IPS-15b (cell line): ENCODE data around the gene NPAS3.

Experiments
- H3K27me3 ChIP-seq: one replicate; pipeline ENCODE4 v1.6.1; 2013; ENCODE audit warnings: low read length; ENCODE audit not compliant: control insufficient read depth, insufficient read depth
- H3K36me3 ChIP-seq: one replicate; pipeline ENCODE4 v1.6.1; 2013; ENCODE audit warnings: low read length; ENCODE audit not compliant: control insufficient read depth, insufficient read depth
- H3K4me1 ChIP-seq: one replicate; pipeline ENCODE4 v1.6.1; 2013; ENCODE audit warnings: mild to moderate bottlenecking, low read length; ENCODE audit not compliant: control insufficient read depth, insufficient read depth
- H3K4me3 ChIP-seq: one replicate; pipeline ENCODE4 v1.5.1; 2013; ENCODE audit warnings: low read depth, low read length
- H3K9ac ChIP-seq: one replicate; pipeline ENCODE4 v1.6.1; 2013; ENCODE audit warnings: low read depth, mild to moderate bottlenecking, low read length
- H3K9me3 ChIP-seq: one replicate; pipeline ENCODE4 v1.6.1; 2013; ENCODE audit warnings: mild to moderate bottlenecking, low read length; ENCODE audit not compliant: control insufficient read depth, insufficient read depth

Gene NPAS3

DNA sequence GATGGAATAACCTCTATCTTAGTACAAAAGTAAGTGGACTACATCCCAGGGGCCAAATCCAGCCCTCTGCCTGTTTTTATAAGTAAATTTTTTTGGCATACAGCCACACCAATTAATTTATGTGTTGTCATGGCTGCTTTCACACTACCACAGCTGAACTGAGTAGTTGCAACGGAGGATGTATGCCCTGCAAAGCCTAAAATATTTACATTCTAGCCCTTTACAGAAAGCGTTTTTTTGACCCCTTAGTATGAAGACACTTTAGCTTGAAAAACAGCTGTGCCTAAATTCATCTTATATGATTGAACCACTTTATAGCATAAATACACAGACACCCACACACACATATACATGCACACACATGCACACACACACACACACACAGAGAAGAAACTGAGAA lies 510.6 kb downstream of the NPAS3 start:
- Histone ChIP-seq H3K9me3 (no peaks in the 10 kb centered on the region), H3K9ac (no peak overlapping the region)

DNA sequence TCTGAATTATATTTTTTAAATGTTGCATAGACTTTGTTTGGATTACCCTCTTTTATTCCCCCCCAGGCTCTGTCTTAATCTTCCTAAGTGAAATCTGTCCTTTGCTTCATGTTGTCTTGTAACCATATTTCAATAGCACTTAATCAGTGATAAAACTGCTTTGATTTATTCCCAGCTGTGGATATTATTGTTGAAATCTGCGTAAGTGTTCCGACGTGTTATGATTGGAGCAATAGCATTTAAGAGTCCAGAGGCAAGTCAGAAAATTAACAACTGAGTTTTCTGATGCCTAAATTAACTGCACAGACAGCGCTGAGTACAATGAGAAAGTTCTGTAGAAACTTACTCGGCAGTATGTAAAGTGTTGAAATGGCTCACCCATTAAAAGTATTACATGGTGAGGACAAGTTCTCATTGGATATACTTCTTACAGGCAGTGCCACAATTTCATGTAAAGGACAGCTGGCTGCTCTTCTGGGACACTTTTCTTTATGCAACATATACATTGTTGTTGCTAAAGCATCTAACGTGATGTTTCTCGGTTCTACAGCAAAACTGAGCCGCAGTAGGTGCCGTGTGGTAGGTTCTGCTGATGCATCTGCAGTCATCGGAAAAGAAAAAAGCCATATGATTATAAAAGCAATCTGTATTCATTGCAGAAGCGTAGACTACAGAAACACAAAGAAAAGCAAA lies 511.2 kb downstream of the NPAS3 start:
- Histone ChIP-seq H3K4me3 (no peak overlapping the region), H3K4me1 (no peaks in the 10 kb centered on the region), H3K36me3 (no peaks in the 10 kb centered on the region), H3K9ac (no peak overlapping the region), H3K27me3 (no peaks in the 10 kb centered on the region), H3K9me3 (no peaks in the 10 kb centered on the region)

More for the DNA sequence above, 510.6 kb downstream of the NPAS3 start:
- Histone ChIP-seq H3K4me1 (no peaks in the 10 kb centered on the region), H3K4me3 (no peak overlapping the region), H3K36me3 (no peaks in the 10 kb centered on the region), H3K27me3 (no peaks in the 10 kb centered on the region)

DNA sequence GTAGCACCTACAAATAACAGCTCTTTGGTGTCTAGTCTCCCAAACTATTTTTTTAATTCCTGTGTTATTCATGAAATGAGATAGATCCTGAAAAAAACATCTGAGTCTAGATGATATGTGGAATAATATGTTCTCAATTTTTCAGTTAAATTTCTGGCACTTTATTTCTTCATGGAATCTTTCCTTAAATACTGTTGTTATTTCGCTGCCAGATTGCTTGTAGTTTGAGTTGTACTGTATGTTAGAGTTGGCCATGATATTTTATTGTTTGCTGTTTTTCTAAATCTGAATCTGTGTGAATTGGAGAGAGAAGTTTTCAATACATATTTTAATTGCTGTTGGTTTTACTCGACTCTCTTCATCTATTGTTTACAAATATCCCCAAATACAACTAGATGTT lies 511.7 kb downstream of the NPAS3 start:
- Histone ChIP-seq H3K9me3 (no peaks in the 10 kb centered on the region), H3K4me1 (no peaks in the 10 kb centered on the region), H3K9ac (no peak overlapping the region), H3K4me3 (no peak overlapping the region), H3K36me3 (no peaks in the 10 kb centered on the region), H3K27me3 (no peaks in the 10 kb centered on the region)

DNA sequence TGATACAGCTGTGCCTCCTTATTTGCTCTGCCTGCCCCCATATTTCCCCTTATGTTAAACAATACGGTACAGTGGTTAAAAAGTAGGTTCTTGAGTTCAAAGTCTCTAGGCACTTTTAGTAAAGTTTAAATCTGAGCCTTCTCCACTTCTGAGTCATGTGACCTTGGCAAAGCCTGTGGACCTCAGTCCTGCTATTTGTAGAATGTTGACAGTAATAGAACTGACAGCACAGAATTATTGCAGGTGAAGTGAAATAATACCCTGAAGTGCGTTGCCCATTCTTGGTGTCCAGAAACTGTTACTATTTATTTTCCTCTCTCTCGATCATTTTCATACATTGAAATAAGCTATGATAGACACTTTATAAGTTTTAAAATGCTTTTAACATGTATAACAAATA lies 512.5 kb downstream of the NPAS3 start:
- no peaks in the 10 kb centered on the region for H3K4me1 ChIP-seq
- no peak overlapping the region for H3K4me3 ChIP-seq
- no peaks in the 10 kb centered on the region for H3K27me3 ChIP-seq
- no peaks in the 10 kb centered on the region for H3K36me3 ChIP-seq
- no peak overlapping the region for H3K9ac ChIP-seq
- H3K9me3 ChIP-seq, result no peaks in the 10 kb centered on the region

DNA sequence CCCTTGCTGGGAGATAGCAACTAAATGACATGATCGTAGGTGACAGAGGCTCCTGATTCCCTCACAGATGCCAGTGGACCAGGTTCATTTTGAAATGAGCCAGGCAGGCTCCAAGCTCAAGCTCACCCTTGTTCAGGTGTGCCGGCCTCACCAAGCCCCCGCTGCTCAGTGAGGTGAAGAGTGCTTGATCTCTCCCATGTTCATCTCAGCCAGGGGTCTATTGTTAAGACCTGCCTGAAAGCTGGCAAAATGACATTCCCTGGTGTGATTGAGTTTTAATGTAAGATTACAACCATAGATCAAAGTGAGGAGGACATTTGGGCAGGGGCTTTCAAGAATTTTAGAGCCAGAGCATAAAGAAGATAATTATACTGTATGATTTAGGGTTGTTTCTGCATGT lies 514.3 kb downstream of the NPAS3 start:
- Histone ChIP-seq H3K4me1 (no peaks in the 10 kb centered on the region), H3K4me3 (no peak overlapping the region), H3K27me3 (no peaks in the 10 kb centered on the region), H3K9me3 (no peaks in the 10 kb centered on the region), H3K9ac (no peak overlapping the region), H3K36me3 (no peaks in the 10 kb centered on the region)

DNA sequence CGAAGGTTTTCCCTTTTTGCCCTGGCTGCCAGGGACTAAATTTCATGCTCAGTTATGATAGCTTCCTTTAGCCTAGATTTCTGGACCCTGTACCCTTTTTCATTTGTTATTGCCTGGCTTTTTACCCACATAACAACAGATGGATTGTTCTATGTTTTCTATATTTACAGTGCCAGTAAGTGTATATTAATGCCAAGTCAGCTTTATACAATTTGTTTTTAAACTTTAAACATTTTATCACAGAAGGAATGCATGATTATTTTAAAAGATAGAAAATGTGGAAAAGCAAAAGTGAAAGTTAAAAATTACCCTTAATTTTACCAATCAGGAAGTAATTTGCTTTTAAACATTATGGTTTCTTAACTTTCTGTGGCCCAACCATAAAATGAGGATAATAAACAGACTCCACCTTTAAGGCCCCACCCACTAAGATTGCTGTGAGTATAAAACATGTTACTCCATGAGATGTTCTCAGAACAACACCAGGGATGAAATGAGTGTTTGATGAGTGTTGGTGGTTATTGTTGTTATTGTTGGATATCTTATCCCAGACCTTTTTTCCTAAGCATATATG lies 515.4 kb downstream of the NPAS3 start:
- H3K9me3 ChIP-seq, result no peaks in the 10 kb centered on the region
- no peaks in the 10 kb centered on the region for H3K4me1 ChIP-seq
- no peak overlapping the region for H3K4me3 ChIP-seq
- H3K27me3 ChIP-seq, result no peaks in the 10 kb centered on the region
- no peak overlapping the region for H3K9ac ChIP-seq
- no peaks in the 10 kb centered on the region for H3K36me3 ChIP-seq

DNA sequence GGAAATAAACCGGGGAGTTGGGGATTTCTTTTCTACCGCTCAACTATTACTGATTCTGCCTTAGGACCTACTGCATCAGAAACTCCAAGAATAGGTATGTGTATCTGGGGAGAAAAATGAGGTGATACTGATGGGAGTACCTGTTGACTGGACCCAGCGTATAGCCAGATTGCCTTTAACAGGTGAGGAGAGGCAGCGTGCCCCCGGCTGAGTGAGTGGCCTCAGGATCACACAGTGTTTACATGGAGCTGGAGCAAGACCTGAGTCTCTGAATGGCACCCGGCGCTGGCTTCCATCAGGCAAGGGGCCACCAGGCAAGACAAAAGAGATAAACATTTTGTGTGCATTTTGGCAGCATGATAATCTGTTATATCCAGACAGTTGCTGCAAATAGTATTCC lies 516.0 kb downstream of the NPAS3 start:
- H3K4me1 ChIP-seq, result no peaks in the 10 kb centered on the region
- no peak overlapping the region for H3K9ac ChIP-seq
- H3K27me3 ChIP-seq, result no peaks in the 10 kb centered on the region
- H3K4me3 ChIP-seq, result no peak overlapping the region
- no peaks in the 10 kb centered on the region for H3K36me3 ChIP-seq
- no peaks in the 10 kb centered on the region for H3K9me3 ChIP-seq

DNA sequence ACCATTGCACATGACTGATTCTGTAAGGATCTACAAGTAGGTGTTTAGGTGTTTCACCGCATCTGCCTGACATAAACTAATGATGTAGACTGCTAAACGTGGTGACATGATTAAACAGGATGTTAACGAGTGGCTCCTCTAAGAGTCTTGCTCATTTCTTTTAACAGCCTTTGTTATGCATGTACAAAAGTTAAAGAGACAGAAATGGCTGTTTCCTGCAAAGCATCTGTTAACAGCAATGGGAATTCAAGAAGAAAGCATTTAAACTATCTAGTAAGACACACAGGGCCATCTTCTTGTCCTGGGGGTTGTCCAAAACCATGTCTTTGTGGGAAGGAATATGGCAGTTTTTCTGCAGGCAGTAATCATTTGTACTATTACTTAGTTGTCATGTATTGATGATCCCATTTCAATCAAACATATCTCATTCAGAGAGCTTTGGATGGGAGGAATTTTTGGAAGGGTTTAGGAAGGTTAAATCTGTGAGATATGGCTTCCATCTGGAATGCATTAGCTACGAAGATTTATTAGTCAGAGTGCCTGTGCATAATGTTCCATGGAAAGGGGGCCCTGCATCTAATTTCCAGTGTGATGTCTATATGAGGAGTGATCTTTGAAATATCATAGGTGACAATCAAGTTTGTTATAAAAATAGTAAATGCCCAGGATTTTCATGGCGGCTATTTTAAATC lies 517.1 kb downstream of the NPAS3 start:
- no peaks in the 10 kb centered on the region for H3K4me1 ChIP-seq
- no peaks in the 10 kb centered on the region for H3K27me3 ChIP-seq
- no peaks in the 10 kb centered on the region for H3K9me3 ChIP-seq
- no peak overlapping the region for H3K4me3 ChIP-seq
- no peaks in the 10 kb centered on the region for H3K36me3 ChIP-seq
- no peak overlapping the region for H3K9ac ChIP-seq

DNA sequence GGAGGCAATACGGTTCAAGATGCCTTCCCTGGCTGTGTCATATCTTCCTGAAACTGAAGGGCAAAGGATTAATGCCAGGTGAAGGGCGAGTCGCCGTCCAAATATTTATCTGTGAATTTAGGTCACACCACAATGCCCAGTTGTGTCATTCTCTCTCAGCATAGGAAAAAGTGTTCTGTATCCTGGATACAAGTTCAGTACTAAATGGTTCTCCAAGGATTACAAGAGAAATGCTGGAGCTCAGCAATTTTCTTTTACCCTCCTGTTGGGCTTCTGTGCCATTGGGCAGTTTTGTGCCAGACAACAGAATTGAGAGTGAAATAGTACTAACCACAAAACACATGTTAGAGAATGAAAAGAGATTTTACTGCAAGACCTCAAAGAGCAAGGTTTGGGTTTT lies 518.3 kb downstream of the NPAS3 start:
- no peaks in the 10 kb centered on the region for H3K9me3 ChIP-seq
- H3K36me3 ChIP-seq, result no peaks in the 10 kb centered on the region
- H3K27me3 ChIP-seq, result no peaks in the 10 kb centered on the region
- H3K9ac ChIP-seq, result no peak overlapping the region
- H3K4me1 ChIP-seq, result no peaks in the 10 kb centered on the region
- no peak overlapping the region for H3K4me3 ChIP-seq

DNA sequence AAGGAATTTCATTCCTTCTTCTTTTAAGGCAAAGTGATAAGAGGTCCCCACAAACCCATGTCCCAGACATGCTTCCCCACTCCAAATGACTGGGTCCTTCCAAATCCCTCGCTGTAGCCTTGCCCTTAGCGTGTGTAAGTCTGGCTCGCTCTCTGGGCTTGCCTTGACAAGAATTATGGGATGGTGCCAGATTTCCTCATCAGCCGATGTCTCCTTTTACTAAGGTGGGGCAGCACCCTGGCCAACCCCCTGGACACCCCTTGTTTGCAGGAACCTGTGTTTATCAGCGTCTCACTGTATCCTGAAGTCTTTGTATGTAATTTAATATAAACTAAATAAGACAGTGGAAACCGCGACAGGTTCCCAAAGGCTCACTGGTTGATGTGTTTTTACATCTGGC lies 518.9 kb downstream of the NPAS3 start:
- Histone ChIP-seq H3K9me3 (no peaks in the 10 kb centered on the region), H3K27me3 (no peaks in the 10 kb centered on the region), H3K36me3 (no peaks in the 10 kb centered on the region), H3K4me1 (no peaks in the 10 kb centered on the region), H3K4me3 (no peak overlapping the region), H3K9ac (no peak overlapping the region)

DNA sequence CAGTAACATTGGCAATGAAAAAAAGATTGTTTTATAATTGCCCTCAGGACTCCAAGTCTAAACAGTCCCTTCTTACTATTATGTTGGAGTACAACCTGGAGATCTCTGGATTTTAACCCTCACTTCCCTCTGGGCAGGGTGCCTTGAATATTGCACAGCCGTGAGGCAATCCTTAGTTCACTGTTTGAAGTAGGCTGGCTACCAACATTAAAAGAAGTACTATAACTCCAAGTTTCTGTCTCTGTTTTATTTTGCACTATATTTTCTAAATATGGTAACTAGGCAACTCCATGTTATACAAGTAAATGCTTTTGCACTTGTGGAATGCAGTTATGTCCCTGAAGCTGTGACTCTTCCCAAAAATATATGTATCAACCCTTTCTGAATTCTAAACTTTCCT lies 521.5 kb downstream of the NPAS3 start:
- Histone ChIP-seq H3K36me3 (no peaks in the 10 kb centered on the region), H3K27me3 (no peaks in the 10 kb centered on the region), H3K4me3 (no peak overlapping the region), H3K4me1 (no peaks in the 10 kb centered on the region), H3K9me3 (no peaks in the 10 kb centered on the region), H3K9ac (no peak overlapping the region)

DNA sequence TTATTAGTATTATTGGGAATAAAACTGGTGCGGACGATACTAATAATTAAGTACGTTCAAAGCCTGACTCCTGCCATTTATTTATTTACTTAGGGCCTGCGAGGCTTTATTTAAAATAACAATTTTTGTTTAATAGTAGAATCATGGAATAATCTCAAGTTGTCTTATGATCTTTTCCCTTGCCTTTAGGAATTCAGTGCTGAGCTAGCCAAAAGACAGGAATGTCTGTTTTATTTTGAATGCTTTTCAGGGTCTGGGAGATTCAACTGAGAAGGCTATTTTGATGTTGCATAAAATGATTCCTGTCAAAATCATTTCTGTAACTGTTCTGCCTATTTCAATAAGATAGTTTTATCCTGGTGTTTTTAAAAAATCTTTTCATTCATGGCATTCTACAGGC lies 522.4 kb downstream of the NPAS3 start:
- no peaks in the 10 kb centered on the region for H3K9me3 ChIP-seq
- no peaks in the 10 kb centered on the region for H3K27me3 ChIP-seq
- H3K9ac ChIP-seq, result no peak overlapping the region
- H3K4me3 ChIP-seq, result no peak overlapping the region
- H3K36me3 ChIP-seq, result no peaks in the 10 kb centered on the region
- H3K4me1 ChIP-seq, result no peaks in the 10 kb centered on the region
